ENCODE measurements around the gene HSD17B2.

- no peak for TF ChIP-seq CTCF (IDR thresholded peaks at IDR 0.05)
- TF ChIP-seq ZNF423 (CRISPR knock-in tag; IDR thresholded peaks at IDR 0.05) = no peak
- TF ChIP-seq RORB (CRISPR knock-in tag; IDR thresholded peaks at IDR 0.05) = no peak
- TF ChIP-seq TCF7 (CRISPR knock-in tag; IDR thresholded peaks at IDR 0.05; ENCODE audit: low read depth) = no peak
- TF ChIP-seq ETV6 (CRISPR knock-in tag; IDR thresholded peaks at IDR 0.05) = no peak
- TF ChIP-seq IRF1 (CRISPR knock-in tag; IDR thresholded peaks at IDR 0.05) = no peak
- TF ChIP-seq E2F4 (CRISPR knock-in tag; IDR thresholded peaks at IDR 0.05; ENCODE audit: borderline replicate concordance, low read depth) = no peak
- TF ChIP-seq ZNF138 (CRISPR knock-in tag; conservative IDR thresholded peaks at IDR 0.05) = no peak
- TF ChIP-seq SMAD4 (CRISPR knock-in tag; IDR thresholded peaks at IDR 0.05) = no peak
- no peak for TF ChIP-seq ZNF121 (CRISPR knock-in tag; IDR thresholded peaks at IDR 0.05)
- TF ChIP-seq NFYB (CRISPR knock-in tag; conservative IDR thresholded peaks at IDR 0.05; ENCODE audit: low read depth) = no peak
Observed at GRCh38 chr16:82059983-82060421, 24.9 kb downstream of the HSD17B2 start.

Data from WTC11 (cell line).